ENCODE data around the gene HSD17B12. TPM values are rescaled to one million over a fixed set of nuclear protein-coding genes. Genes with fewer than 3 reads are reported as not detected.
"Not testable (repeated sequence)": the region's sequence is repeated elsewhere in the genome, so short reads cannot be mapped to it uniquely, and the experiment has no call there.

The HSD17B12 gene
- total RNA-seq, 1 donor from 2014 or later, result 102 TPM

GRCh38 chr11:43649501-43649900 lies 31.0 kb upstream of the HSD17B12 start:
- H3K36me3 Mint-ChIP-seq, result peaks cover 8% of the 10 kb centered on the region
- Histone ChIP-seq H3K9ac (no peak overlapping the region), H3K4me1 (peaks cover 8% of the 10 kb centered on the region), H3F3A (ENCODE audit: low read depth) (no peaks in the 10 kb centered on the region), H3K4me2 (no peak overlapping the region), H3K9me3 (ENCODE audit: low read depth) (no peaks in the 10 kb centered on the region), H4K20me1 (ENCODE audit: low read depth) (no peaks in the 10 kb centered on the region), H3K79me2 (ENCODE audit: low read depth) (peaks cover 28% of the 10 kb centered on the region), H3K4me3 (no peak overlapping the region), H3K27ac (no peak overlapping the region), H2AFZ (replicated peaks) (no peak overlapping the region), H3K27me3 (no peaks in the 10 kb centered on the region), H3K36me3 (no peaks in the 10 kb centered on the region)
- H3K9me3 Mint-ChIP-seq, result peaks cover 13% of the 10 kb centered on the region
- H3K4me1 Mint-ChIP-seq, result peaks cover 9% of the 10 kb centered on the region
- no peak for TF ChIP-seq CTCF (IDR thresholded peaks at IDR 0.05)
- no peak for TF ChIP-seq EZH2phosphoT487 (IDR thresholded peaks at IDR 0.05)
- no peak for TF ChIP-seq EZH2 (IDR thresholded peaks at IDR 0.05)
- no peak overlapping the region for H3K27ac Mint-ChIP-seq
- peaks cover 3% of the 10 kb centered on the region for H3K27me3 Mint-ChIP-seq (ENCODE audit: insufficient read depth, low read depth)
- DNase-seq (ENCODE audit: low spot score), result no peak
- H3K4me3 Mint-ChIP-seq, result no peak overlapping the region

DNA sequence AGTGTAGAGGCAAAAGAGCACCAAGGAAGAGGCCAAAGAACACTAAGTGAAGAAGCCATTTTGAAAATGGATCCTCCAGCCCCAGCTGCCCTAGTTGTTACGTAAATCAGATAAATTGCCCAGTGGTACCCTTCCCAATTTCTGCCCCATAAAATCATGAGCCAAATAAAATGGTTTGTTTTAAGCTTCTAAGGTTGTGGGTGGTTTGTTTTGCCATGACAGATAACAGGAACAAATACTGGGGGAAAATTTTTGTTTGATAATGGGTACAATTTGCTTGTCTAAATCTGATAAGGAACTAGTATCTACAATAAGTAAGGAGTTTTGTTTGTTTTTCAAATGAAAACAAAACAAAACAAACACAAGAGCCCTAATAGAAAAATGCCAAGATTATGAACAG lies 30.6 kb upstream of the HSD17B12 start:
- Mint-ChIP-seq H3K36me3 (peaks cover 8% of the 10 kb centered on the region), H3K27ac (no peak overlapping the region), H3K4me3 (no peak overlapping the region), H3K27me3 (ENCODE audit: insufficient read depth, low read depth) (peaks cover 3% of the 10 kb centered on the region), H3K4me1 (peaks cover 4% of the 10 kb centered on the region), H3K9me3 (peaks cover 13% of the 10 kb centered on the region)
- H4K20me1 ChIP-seq (ENCODE audit: low read depth), result no peaks in the 10 kb centered on the region
- no peaks in the 10 kb centered on the region for H3K9me3 ChIP-seq (ENCODE audit: low read depth)
- H3K79me2 ChIP-seq (ENCODE audit: low read depth), result peaks cover 23% of the 10 kb centered on the region
- no peaks in the 10 kb centered on the region for H3K27me3 ChIP-seq
- no peak for DNase-seq (ENCODE audit: low spot score)
- H2AFZ ChIP-seq (replicated peaks), result no peak overlapping the region
- no peaks in the 10 kb centered on the region for H3K36me3 ChIP-seq
- H3K4me3 ChIP-seq, result no peak overlapping the region
- H3F3A ChIP-seq (ENCODE audit: low read depth), result no peaks in the 10 kb centered on the region
- no peak overlapping the region for H3K9ac ChIP-seq
- H3K27ac ChIP-seq, result no peak overlapping the region
- no peak overlapping the region for H3K4me2 ChIP-seq
- H3K4me1 ChIP-seq, result peaks cover 6% of the 10 kb centered on the region
- TF ChIP-seq CTCF (IDR thresholded peaks at IDR 0.05), result no peak
- TF ChIP-seq EZH2 (IDR thresholded peaks at IDR 0.05), result no peak
- no peak for TF ChIP-seq EZH2phosphoT487 (IDR thresholded peaks at IDR 0.05)

GRCh38 chr11:43663018-43663417 lies 17.5 kb upstream of the HSD17B12 start:
- not testable (repeated sequence) for H3K27ac Mint-ChIP-seq; H3K4me2 ChIP-seq; H3K36me3 ChIP-seq; H3K4me1 Mint-ChIP-seq; H3K27ac ChIP-seq; H3K9me3 ChIP-seq (ENCODE audit: low read depth); H3K4me1 ChIP-seq; DNase-seq (ENCODE audit: low spot score); H3F3A ChIP-seq (ENCODE audit: low read depth); H3K4me3 ChIP-seq; H3K9ac ChIP-seq; H2AFZ ChIP-seq (replicated peaks); H3K27me3 Mint-ChIP-seq (ENCODE audit: insufficient read depth, low read depth); H3K79me2 ChIP-seq (ENCODE audit: low read depth); H4K20me1 ChIP-seq (ENCODE audit: low read depth); H3K36me3 Mint-ChIP-seq; H3K27me3 ChIP-seq; H3K4me3 Mint-ChIP-seq
- peaks cover 14% of the 10 kb centered on the region for H3K9me3 Mint-ChIP-seq

GRCh38 chr11:43664295-43664694 lies 16.2 kb upstream of the HSD17B12 start:
- no peak overlapping the region for H3K27ac Mint-ChIP-seq
- H3K4me1 Mint-ChIP-seq, result peaks cover 4% of the 10 kb centered on the region
- Histone ChIP-seq H3K79me2 (ENCODE audit: low read depth) (no peaks in the 10 kb centered on the region), H3K4me3 (no peak overlapping the region), H3F3A (ENCODE audit: low read depth) (no peaks in the 10 kb centered on the region), H3K9me3 (ENCODE audit: low read depth) (no peaks in the 10 kb centered on the region), H3K4me2 (no peak overlapping the region), H3K27me3 (no peaks in the 10 kb centered on the region), H3K27ac (no peak overlapping the region), H3K36me3 (no peaks in the 10 kb centered on the region), H2AFZ (replicated peaks) (no peak overlapping the region), H3K9ac (no peak overlapping the region), H4K20me1 (ENCODE audit: low read depth) (no peaks in the 10 kb centered on the region), H3K4me1 (no peaks in the 10 kb centered on the region)
- peaks cover 2% of the 10 kb centered on the region for H3K27me3 Mint-ChIP-seq (ENCODE audit: insufficient read depth, low read depth)
- no peak overlapping the region for H3K4me3 Mint-ChIP-seq
- no peak for DNase-seq (ENCODE audit: low spot score)
- TF ChIP-seq EZH2phosphoT487 (IDR thresholded peaks at IDR 0.05) (no peak), EZH2 (IDR thresholded peaks at IDR 0.05) (no peak), CTCF (IDR thresholded peaks at IDR 0.05) (no peak)
- peaks cover 6% of the 10 kb centered on the region for H3K9me3 Mint-ChIP-seq
- H3K36me3 Mint-ChIP-seq, result no peaks in the 10 kb centered on the region

DNA sequence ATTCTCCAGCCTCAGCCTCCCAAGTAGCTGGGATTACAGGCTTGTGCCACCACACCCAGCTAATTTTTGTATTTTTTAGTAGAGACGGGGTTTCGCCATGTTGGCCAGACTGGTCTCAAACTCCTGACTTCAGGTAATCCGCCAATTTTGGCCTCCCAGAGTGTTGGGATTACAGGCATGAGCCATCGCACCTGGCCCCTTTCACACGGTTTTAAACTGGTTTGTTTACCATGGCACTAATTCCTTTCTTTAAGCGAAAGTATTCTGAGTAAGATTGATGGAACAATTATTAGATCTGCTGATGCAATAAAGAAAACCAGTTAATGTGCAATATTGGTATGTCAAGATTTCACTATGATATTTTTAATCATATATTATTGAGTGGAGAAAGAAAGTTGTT lies 9.3 kb upstream of the HSD17B12 start:
- H3K36me3 ChIP-seq; H3K27me3 ChIP-seq; H3K4me1 Mint-ChIP-seq; H3K4me2 ChIP-seq; DNase-seq (ENCODE audit: low spot score); H3K9ac ChIP-seq; H3K4me1 ChIP-seq; H3K4me3 Mint-ChIP-seq; H3K27ac Mint-ChIP-seq; H3K9me3 Mint-ChIP-seq; H3K9me3 ChIP-seq (ENCODE audit: low read depth); H3K27me3 Mint-ChIP-seq (ENCODE audit: insufficient read depth, low read depth); H3K79me2 ChIP-seq (ENCODE audit: low read depth); H4K20me1 ChIP-seq (ENCODE audit: low read depth); H3K27ac ChIP-seq; H3F3A ChIP-seq (ENCODE audit: low read depth); H3K4me3 ChIP-seq; H2AFZ ChIP-seq (replicated peaks); H3K36me3 Mint-ChIP-seq: not testable (repeated sequence)

Measured in neural progenitor cell (in vitro differentiated cells).